ENCODE measurements around the gene SEMA3E.
"Not testable (repeated sequence)": the region's sequence is repeated elsewhere in the genome, so short reads cannot be mapped to it uniquely, and the experiment has no call there.

The SEMA3E gene

GRCh38 chr7:83484826-83485225 lies 164.1 kb downstream of the SEMA3E start:
- DNase-seq = no peak

DNA sequence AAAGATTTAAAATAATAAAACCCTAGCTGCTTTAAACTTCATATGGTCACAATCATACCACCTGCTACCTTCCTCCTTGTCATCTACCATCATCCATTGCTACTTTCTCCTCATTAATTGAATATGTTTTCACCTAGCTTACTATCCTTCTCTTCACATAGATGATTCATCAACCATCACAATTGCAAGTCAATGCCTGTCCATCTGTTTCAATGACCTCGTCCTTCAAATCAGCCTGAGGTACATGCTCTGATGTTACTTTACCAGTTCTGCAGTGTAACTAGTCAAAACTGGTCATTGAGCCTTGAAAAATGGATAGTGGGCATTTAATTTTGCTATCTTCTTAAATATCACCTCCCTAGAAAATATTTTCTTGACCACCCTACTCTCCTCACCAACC lies 164.7 kb downstream of the SEMA3E start:
- DNase-seq = no peak

- DNase-seq = no peak
These were observed 170.3 kb downstream of the SEMA3E start for GRCh38 chr7:83478616-83479015.

DNA sequence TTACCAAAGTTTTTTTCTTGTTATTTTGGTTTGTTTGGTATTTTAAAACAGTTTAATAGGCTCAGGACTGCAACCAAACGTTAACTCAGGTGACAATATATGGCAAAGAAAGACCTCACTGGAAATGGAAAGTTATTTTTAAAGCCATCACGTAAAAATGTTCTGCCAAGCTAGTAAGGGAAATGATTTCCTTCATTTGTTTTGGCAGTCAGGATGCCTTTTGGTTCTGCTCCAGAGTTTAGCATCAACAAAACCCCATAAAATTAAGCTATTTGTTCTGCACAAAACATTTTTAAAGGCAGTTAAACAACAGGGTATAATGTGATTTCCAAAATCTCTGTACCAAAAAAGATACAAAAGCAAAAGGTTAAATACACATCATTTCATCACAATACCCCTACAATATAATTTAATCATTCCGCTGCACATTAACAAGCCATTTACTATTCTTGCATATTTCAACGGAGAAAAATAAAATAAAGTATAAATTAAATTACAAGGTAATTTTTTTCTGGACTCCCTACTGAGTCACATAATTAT lies 172.4 kb downstream of the SEMA3E start:
- no peak for DNase-seq

DNA sequence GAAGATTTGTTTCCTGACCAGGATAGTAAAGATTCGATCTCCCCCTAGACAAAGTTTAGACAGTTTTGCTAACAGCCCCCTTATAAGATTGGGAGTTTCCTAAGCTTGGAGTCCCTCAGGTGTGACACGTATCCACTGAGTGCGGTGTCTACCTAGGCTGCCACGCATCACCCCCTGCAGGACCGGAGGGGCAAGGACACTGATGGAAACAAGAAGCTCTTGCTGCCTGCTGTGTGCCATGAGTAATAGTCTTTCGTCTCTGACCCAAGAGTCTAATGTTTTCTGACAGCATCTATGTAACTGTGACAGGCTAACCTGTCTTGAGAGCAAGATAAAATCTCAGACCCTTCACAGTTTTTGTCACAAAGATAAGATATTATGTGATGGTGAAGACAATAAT lies 173.5 kb downstream of the SEMA3E start:
- no peak for DNase-seq

GRCh38 chr7:83472376-83472775 lies 176.6 kb downstream of the SEMA3E start:
- DNase-seq = no peak

DNA sequence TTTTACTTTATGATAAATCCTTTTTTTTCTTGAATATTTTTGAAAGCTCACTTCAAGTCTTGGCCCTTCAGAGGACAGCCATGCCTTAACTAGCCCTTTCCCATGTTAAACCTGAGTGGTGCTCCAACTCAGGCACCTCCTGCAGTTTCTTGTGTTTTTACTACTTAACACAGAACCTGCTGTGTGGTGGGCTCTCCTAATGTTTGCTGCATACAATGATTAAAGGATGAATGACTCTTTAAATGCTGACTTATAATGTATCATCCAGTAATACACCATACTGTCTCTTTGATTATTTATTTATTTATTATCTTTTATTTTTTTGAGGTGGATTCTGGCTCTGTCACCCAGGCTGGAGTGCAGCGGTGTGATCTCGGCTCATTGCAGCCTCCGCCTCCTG lies 179.4 kb downstream of the SEMA3E start:
- DNase-seq = no peak

DNA sequence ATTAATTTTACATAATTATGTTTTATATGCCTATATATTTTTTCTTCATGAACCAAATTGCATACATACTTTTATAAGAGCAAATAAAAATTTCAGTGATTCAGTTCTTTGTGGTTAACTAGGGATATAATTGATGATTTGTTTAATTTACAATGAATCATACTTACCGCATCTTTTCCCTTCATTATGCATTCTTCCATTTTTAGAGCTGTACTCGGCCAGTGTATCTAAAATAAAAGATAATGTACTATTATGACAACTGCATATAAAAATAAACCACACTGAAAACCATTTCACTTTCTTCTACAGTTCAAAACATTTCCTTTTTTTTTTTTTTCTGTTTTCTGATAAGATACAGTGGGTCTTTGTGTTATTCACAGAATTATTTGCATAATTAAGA lies 179.9 kb downstream of the SEMA3E start:
- DNase-seq = no peak

DNA sequence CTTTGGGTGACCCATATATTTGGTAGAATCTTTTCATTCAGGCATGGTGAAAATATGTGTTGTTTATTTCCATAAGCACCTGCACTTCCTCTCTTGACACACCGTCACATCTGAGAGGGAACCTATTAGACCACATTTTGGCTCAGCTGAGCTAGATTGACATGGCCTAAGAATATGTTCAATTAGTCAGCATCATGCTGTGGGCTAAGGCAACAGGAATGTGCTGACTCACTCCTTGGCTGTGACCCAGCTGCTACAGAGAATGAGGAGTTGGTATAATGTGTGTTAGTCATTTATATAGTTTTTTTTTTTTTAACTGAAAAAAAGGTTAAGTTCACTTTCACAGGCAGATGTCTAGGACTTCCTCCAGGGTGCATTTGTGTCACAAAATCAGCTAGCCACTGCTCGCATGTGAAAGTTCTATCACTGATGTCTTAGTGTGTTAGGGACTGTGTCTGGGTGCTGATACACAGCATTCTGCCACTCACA lies 180.6 kb downstream of the SEMA3E start:
- DNase-seq = peak; percentile 30

DNA sequence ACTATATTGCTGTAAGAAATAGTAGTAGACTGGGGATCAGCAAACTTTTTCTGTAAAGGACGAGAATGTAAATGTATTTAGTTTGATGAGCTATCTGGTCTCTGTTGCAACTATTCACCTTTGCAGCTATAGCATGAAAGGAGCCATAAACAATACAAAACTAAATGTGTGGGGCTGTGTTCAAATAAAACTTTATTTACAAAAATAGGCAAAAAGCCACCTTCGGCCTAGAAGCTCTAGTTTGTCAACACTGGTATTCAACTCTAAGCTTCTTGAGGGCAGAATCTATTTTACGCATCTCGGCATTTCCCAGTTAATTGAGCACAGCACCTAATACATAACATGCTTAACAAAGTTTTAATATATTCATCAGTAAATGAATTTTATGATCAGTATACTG lies 181.4 kb downstream of the SEMA3E start:
- DNase-seq = no peak

DNA sequence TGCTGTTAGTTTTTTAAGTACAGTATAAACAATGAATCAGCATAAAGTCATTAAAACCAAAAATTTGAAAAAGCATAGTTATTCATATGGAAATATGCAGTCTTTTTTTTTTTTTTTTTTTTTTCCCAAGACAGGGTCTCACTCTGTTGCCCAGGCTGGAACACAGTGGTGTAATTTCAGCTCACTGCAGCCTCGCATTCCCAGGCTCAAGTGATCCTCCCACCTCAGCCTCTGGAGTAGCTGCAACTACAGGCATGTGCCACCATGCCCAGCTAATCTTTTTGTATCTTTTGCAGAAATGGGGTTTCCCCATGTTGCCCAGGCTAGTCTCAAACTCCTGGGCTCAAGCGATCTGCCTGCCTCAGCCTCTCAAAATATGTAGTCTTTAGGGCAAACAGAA lies 182.0 kb downstream of the SEMA3E start:
- DNase-seq = no peak

DNA sequence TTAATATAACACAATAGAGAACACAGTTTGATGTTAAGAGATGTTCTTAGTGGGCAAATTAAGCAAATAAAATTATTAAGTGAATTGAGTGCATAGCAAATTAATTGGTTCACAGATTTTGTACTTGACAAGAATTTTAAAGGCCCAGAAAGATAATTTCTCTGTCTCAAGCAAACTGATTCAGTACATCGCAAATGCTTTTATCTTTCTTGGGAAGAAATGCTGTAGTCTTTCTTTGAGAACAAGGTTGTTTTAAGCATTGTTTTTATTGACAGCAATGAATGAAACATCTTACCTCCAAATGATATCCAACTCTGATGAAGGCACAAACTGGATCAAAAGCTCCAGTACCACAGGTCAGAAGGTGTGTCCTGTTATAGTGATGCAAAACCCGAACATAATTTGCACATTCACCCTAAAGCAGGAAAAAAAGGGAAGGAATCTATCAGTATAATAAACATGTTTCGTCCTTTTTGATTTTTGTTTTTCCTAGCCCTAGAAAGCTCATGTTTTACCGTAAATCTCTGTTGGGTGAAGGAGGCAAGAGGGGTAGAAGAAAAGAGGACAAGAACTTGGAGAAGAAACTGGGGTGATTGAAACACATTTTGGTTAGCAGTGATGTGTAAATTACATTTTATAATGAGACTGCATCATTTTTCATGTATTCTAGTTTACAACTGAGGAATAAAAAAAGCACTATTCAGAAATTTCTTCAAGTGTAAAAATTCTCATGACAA lies 182.6 kb downstream of the SEMA3E start:
- DNase-seq = no peak

DNA sequence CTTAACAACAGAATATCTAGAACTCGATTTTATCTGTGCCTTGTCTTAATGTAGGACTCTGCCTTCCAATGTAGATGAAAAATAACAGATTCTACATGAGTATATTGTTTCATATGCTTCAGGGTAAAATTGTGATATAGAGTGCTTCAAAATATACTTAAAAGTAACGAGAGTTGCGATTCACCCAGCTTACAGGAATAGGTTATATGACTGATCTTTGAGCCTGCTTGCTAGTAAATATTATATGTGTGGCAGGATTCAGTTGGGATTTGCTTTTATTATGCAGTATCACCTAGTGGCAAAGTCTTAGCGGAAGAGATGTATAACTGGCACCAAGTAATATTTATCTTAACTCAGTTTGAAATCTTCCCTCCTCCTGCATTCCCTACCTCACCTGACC lies 183.3 kb downstream of the SEMA3E start:
- DNase-seq = no peak

GRCh38 chr7:83461820-83462219 lies 187.1 kb downstream of the SEMA3E start:
- DNase-seq = not testable (repeated sequence)

GRCh38 chr7:83459930-83460653 lies 188.8 kb downstream of the SEMA3E start:
- not testable (repeated sequence) for DNase-seq

DNA sequence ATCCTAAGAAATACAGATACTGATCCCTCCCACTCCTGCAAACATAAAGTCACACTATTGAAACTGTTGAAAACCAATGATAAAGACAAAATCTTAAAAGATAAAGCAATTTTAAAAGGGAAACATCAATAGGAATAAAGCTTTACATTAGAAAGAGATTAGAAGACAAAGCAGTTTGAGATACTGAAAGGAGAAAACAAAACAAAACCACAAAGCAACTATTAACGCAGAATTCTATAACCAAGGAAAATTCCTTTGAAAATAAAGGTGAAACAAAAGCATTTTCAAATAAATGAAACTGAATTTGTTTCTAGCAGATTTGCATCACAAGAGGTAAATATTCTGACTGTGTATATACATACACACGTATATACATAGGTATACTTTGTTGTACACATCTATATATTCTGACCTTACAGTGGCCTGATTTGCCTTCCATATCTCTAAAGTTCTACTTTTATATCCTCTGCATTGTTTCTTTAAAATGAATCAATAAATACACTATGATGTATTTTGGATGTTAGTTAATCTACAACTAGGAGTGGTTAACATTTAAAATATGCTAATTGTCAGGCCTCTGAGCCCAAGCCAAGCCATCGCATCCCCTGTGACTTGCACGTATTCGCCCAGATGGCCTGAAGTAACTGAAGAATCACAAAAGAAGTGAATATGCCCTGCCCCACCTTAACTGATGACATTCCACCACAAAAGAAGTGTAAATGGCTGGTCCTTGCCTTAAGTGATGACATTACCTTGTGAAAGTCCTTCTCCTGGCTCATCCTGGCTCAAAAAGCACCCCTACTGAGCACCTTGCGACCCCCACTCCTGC lies 189.6 kb downstream of the SEMA3E start:
- DNase-seq = not testable (repeated sequence)

- DNase-seq = no peak
These were observed 191.7 kb downstream of the SEMA3E start for GRCh38 chr7:83457022-83457892.

- DNase-seq = no peak
These were observed 192.5 kb downstream of the SEMA3E start for GRCh38 chr7:83456413-83456812.

- no peak for DNase-seq
These were observed 193.3 kb downstream of the SEMA3E start for GRCh38 chr7:83455612-83456011.

- no peak for DNase-seq
These were observed 196.7 kb downstream of the SEMA3E start for GRCh38 chr7:83452256-83452655.

GRCh38 chr7:83451501-83452045 lies 197.4 kb downstream of the SEMA3E start:
- DNase-seq = no peak

DNA sequence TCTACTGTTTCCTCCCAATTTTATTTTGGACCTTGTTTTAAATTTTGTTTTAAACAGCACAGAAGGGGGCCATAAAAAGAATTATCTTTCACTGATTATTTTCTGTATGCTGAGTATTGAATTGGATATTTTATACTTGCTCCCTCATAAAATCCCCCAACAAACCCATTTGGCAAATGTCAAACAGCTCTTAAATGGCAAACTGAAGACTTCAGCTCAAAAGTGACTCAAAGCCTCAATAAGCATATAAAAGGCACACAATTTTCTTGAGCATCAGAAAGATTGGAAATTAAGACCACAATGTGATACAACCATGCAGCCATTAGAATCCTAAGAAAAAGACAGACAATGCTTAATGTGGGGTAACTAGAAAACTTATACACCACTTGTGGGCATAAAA lies 199.2 kb downstream of the SEMA3E start:
- no peak for DNase-seq
